Measurements from ENCODE around the gene UBE2O.
"Not testable (repeated sequence)": the region's sequence is repeated elsewhere in the genome, so short reads cannot be mapped to it uniquely, and the experiment has no call there.

UBE2O gene

DNA sequence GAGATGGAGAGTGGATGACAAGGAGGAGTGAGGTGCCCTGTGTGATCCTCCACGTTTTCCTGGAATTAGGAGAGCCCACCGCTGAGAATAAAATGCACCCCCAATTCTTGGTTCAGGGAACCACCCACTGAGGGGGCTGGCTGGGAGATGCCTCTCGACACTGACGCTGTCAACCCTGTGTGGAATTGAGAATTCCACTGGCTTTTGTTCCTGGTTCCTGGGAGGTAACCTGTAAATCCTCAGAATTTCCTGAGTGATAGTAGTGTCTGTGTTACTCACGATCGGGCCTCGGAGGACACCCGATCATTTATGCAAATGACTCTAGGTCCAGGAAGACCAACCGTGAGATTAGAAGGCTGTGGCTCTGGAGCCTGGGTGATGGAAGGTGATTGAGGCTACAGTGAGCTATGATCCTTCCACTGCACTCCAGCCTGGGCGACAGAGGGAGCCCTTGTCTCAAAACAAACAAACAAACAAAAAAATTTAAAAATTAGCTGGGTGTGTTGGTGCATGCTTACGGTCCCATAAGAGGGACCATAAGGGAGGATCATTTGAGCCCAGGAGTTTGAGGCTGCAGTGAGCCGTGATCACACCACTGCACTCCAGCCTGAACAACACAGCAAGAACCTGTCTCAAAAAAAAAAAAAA lies 87.6 kb downstream of the UBE2O start:
- Histone ChIP-seq H3K9ac (ENCODE audit: low read length) (no peak overlapping the region), H3K79me2 (ENCODE audit: low read length) (no peaks in the 10 kb centered on the region), H3K4me3 (ENCODE audit: low read length) (no peak overlapping the region), H3K4me1 (ENCODE audit: low read length) (no peaks in the 10 kb centered on the region), H2AFZ (ENCODE audit: low read depth, low read length) (no peak overlapping the region), H3K27me3 (ENCODE audit: low read depth, low read length) (no peaks in the 10 kb centered on the region), H4K20me1 (ENCODE audit: insufficient read depth, low read length) (no peaks in the 10 kb centered on the region), H3K4me2 (ENCODE audit: low read length) (no peak overlapping the region), H3K27ac (ENCODE audit: low read length) (no peak overlapping the region), H3K36me3 (replicated peaks; ENCODE audit: low read depth, low read length) (no peaks in the 10 kb centered on the region), H3K9me3 (ENCODE audit: insufficient read depth, low read length) (no peaks in the 10 kb centered on the region)
- no peak for TF ChIP-seq EZH2phosphoT487 (IDR thresholded peaks at IDR 0.05; ENCODE audit: low read depth)
- TF ChIP-seq, protein P1, sequence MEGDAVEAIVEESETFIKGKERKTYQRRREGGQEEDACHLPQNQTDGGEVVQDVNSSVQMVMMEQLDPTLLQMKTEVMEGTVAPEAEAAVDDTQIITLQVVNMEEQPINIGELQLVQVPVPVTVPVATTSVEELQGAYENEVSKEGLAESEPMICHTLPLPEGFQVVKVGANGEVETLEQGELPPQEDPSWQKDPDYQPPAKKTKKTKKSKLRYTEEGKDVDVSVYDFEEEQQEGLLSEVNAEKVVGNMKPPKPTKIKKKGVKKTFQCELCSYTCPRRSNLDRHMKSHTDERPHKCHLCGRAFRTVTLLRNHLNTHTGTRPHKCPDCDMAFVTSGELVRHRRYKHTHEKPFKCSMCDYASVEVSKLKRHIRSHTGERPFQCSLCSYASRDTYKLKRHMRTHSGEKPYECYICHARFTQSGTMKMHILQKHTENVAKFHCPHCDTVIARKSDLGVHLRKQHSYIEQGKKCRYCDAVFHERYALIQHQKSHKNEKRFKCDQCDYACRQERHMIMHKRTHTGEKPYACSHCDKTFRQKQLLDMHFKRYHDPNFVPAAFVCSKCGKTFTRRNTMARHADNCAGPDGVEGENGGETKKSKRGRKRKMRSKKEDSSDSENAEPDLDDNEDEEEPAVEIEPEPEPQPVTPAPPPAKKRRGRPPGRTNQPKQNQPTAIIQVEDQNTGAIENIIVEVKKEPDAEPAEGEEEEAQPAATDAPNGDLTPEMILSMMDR (IDR thresholded peaks at IDR 0.05; ENCODE audit: low read depth, low read length): peak; percentile 19; the same call in 1 of the 2 replicates

DNA sequence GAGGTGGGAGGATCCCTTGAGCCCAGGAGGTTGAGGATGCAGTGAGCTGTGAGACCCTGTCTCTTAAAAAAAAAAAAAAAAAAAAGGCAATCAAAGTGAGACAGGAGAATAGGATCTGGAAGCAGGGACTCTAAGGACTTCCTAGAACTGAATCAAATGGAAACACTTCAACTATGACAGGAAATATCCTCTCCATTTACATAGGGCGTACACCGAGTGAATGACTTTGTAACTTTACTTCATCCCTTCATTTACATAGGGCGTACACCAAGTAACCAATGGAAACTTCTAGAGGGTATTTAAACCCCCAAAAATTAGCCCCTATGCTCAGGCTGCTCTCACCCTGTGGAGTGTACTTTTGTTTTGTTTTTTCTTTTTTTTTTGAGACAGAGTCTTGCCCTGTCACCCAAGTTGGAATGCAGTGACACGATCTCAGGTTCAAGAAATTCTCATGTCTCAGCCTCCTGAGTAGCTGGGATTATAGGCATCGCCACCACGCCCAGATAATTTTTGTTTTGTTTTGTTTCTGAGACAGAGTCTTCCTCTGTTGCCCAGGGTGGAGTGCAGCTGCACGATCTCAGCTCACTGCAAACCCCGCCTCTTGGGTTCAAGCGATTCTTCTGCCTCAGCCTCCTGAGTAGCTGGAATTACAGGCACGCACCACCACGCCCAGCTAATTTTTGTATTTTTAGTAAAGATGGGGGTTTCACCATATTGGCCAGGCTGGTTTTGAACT lies 89.7 kb downstream of the UBE2O start:
- Histone ChIP-seq H3K4me2 (ENCODE audit: low read length) (no peak overlapping the region), H3K4me3 (ENCODE audit: low read length) (no peak overlapping the region), H3K36me3 (replicated peaks; ENCODE audit: low read depth, low read length) (no peaks in the 10 kb centered on the region), H3K9me3 (ENCODE audit: insufficient read depth, low read length) (no peaks in the 10 kb centered on the region), H3K27ac (ENCODE audit: low read length) (no peak overlapping the region), H3K79me2 (ENCODE audit: low read length) (no peaks in the 10 kb centered on the region), H3K27me3 (ENCODE audit: low read depth, low read length) (no peaks in the 10 kb centered on the region), H3K9ac (ENCODE audit: low read length) (no peak overlapping the region), H4K20me1 (ENCODE audit: insufficient read depth, low read length) (no peaks in the 10 kb centered on the region), H3K4me1 (ENCODE audit: low read length) (no peaks in the 10 kb centered on the region), H2AFZ (ENCODE audit: low read depth, low read length) (no peak overlapping the region)
- TF ChIP-seq, protein P1 (IDR thresholded peaks at IDR 0.05; ENCODE audit: low read depth, low read length): no peak
- no peak for TF ChIP-seq EZH2phosphoT487 (IDR thresholded peaks at IDR 0.05; ENCODE audit: low read depth)

DNA sequence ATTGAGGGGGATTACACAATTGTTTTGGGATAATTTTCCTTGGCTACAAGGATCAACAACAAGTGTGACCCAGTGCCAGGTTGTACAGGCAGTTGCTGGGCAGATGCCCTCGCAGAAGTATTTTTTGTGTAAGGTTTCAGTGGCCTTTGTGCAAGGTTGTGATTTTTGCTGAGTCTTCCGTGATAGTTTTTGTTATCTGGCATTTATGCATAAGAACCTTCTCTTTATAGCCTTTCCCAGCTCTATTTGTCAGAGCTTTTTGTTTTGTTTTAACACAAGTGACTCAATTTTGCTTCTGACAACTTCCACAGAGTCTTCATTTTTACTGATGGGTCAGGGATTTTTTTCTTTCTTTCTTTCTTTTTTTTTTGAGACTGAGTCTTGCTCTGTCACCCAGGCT lies 92.5 kb downstream of the UBE2O start:
- H2AFZ ChIP-seq (ENCODE audit: low read depth, low read length): no peak overlapping the region
- H3K36me3 ChIP-seq (replicated peaks; ENCODE audit: low read depth, low read length): no peaks in the 10 kb centered on the region
- H3K4me2 ChIP-seq (ENCODE audit: low read length): no peak overlapping the region
- H3K27me3 ChIP-seq (ENCODE audit: low read depth, low read length): no peaks in the 10 kb centered on the region
- TF ChIP-seq EZH2phosphoT487 (IDR thresholded peaks at IDR 0.05; ENCODE audit: low read depth): no peak
- TF ChIP-seq, protein P1 (IDR thresholded peaks at IDR 0.05; ENCODE audit: low read depth, low read length): no peak
- no peak overlapping the region for H3K9ac ChIP-seq (ENCODE audit: low read length)
- H3K9me3 ChIP-seq (ENCODE audit: insufficient read depth, low read length): no peaks in the 10 kb centered on the region
- H3K27ac ChIP-seq (ENCODE audit: low read length): no peak overlapping the region
- no peaks in the 10 kb centered on the region for H3K79me2 ChIP-seq (ENCODE audit: low read length)
- no peaks in the 10 kb centered on the region for H4K20me1 ChIP-seq (ENCODE audit: insufficient read depth, low read length)
- H3K4me3 ChIP-seq (ENCODE audit: low read length): no peak overlapping the region
- peaks cover 9% of the 10 kb centered on the region; the same call in 1 of the 2 replicates for H3K4me1 ChIP-seq (ENCODE audit: low read length)

DNA sequence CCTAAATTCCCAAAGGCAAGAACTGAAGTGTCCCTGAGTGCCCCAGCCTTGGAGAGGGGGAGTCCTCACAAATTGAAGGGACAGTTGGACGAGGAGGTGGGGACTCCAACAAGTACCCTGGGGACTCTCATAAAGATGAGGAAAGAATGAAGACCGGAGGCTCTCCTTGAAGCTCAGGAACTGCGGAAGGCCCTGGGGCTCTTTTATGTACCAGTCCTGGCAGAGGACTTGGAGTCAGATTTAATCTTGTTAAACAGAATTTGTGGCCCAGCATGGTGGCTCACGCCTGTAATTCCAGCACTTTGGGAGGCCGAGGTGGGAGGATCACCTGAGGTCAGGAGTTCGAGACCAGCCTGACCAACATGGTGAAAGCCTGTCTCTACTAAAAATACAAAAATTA lies 93.2 kb downstream of the UBE2O start:
- H3K9me3 ChIP-seq (ENCODE audit: insufficient read depth, low read length); H3K27me3 ChIP-seq (ENCODE audit: low read depth, low read length); H3K4me2 ChIP-seq (ENCODE audit: low read length); H3K4me3 ChIP-seq (ENCODE audit: low read length); H3K36me3 ChIP-seq (replicated peaks; ENCODE audit: low read depth, low read length); H3K9ac ChIP-seq (ENCODE audit: low read length); H3K79me2 ChIP-seq (ENCODE audit: low read length); H3K27ac ChIP-seq (ENCODE audit: low read length); H4K20me1 ChIP-seq (ENCODE audit: insufficient read depth, low read length); H2AFZ ChIP-seq (ENCODE audit: low read depth, low read length): not testable (repeated sequence)
- peaks cover 13% of the 10 kb centered on the region; the same call in 1 of the 2 replicates for H3K4me1 ChIP-seq (ENCODE audit: low read length)
